SU-DHL-6 (cell line): ENCODE data around the gene TSPO.

Experiments used
- CTCF ChIP-seq: fragments of 200-600 bp; sonication (generic); IDR thresholded peaks from one replicate; pipeline ENCODE4 v1.5.1; 2017; ENCODE audit warnings: antibody characterized with exemption, mild to moderate bottlenecking, low read length, moderate library complexity; ENCODE audit not compliant: insufficient read depth, poor library complexity, severe bottlenecking
- EZH2phosphoT487 ChIP-seq: fragments of 200-600 bp; sonication (generic), shearing (Covaris generic); conservative IDR thresholded peaks from 2 replicates; pipeline ENCODE4 v1.6.1; 2018; ENCODE audit warnings: mild to moderate bottlenecking, antibody characterized with exemption, low read length, moderate library complexity, mixed read lengths

GRCh38 chr22:43177479-43177878 lies 26.1 kb downstream of the TSPO start:
- TF ChIP-seq CTCF (no peak), EZH2phosphoT487 (no peak)
